Stimulated activated CD8-positive, alpha-beta memory T cell treated with anti-CD3 and anti-CD28 coated beads, Interleukin-7, amount 100 ng/mL, for 24 hours (primary cell): ENCODE measurements around the gene PROSER2.

Experiments
- DNase-seq: peaks from one replicate; pipeline ENCODE4 v3.0.0-alpha.2; 2020; ENCODE audit warnings: low read depth

The PROSER2 gene

GRCh38 chr10:11909618-11910017 is 86.5 kb downstream of the PROSER2 start:
- no peak for DNase-seq

- DNase-seq, result no peak
These were observed 86.9 kb downstream of the PROSER2 start for GRCh38 chr10:11910102-11910501.

- DNase-seq, result no peak
These were observed 90.0 kb downstream of the PROSER2 start for GRCh38 chr10:11913079-11913641.

- no peak for DNase-seq
These were observed 95.2 kb downstream of the PROSER2 start for GRCh38 chr10:11918384-11918783.

- no peak for DNase-seq
These were observed 96.1 kb downstream of the PROSER2 start for GRCh38 chr10:11919271-11919670.
